HG03457 (cell line): ENCODE measurements around the gene PPP1R3F.

Experiments used
- ATAC-seq: cut with Tn5 transposase; IDR thresholded peaks from one replicate; pipeline ENCODE4 v1.9.1; 2021; ENCODE audit warnings: moderate number of reproducible peaks; ENCODE audit not compliant: unreplicated experiment

Gene PPP1R3F

GRCh38 chrX:49269767-49270248 lies at the start of gene PPP1R3F:
TSS of gene PPP1R3F (plus strand) at chrX:49269793. CDS start at chrX:49269870, 77 bp downstream.
- peak; percentile 7 for ATAC-seq

- no peak for ATAC-seq
These were observed 49.5 kb upstream of the PPP1R3F start for GRCh38 chrX:49220100-49220499.

- ATAC-seq = no peak
These were observed 47.7 kb upstream of the PPP1R3F start for GRCh38 chrX:49221868-49222267.

GRCh38 chrX:49225858-49226257 lies 43.7 kb upstream of the PPP1R3F start:
- ATAC-seq = no peak

- no peak for ATAC-seq
These were observed 42.6 kb upstream of the PPP1R3F start for GRCh38 chrX:49226946-49227345.

- ATAC-seq = no peak
These were observed 41.9 kb upstream of the PPP1R3F start for GRCh38 chrX:49227726-49228125.

- no peak for ATAC-seq
These were observed 41.4 kb upstream of the PPP1R3F start for GRCh38 chrX:49228185-49228584.

- ATAC-seq = no peak
These were observed 38.9 kb upstream of the PPP1R3F start for GRCh38 chrX:49230500-49231232.

- ATAC-seq = no peak
These were observed 38.1 kb upstream of the PPP1R3F start for GRCh38 chrX:49231333-49232000.

GRCh38 chrX:49232525-49232924 lies 37.1 kb upstream of the PPP1R3F start:
- no peak for ATAC-seq

- no peak for ATAC-seq
These were observed 36.4 kb upstream of the PPP1R3F start, which contains the start of gene CACNA1F for GRCh38 chrX:49233176-49233575. TSS of gene CACNA1F (minus strand) at chrX:49233340. CDS start at chrX:49233309, 31 bp downstream.

GRCh38 chrX:49233887-49234555 lies 35.6 kb upstream of the PPP1R3F start:
- ATAC-seq = no peak

GRCh38 chrX:49237060-49237459 lies 32.5 kb upstream of the PPP1R3F start:
- no peak for ATAC-seq

GRCh38 chrX:49238735-49239134 lies 30.9 kb upstream of the PPP1R3F start:
- no peak for ATAC-seq

GRCh38 chrX:49242545-49243066 lies 27.0 kb upstream of the PPP1R3F start:
- ATAC-seq = no peak

- ATAC-seq = no peak
These were observed 26.4 kb upstream of the PPP1R3F start for GRCh38 chrX:49243166-49243565.

GRCh38 chrX:49244207-49244606 lies 25.4 kb upstream of the PPP1R3F start:
- no peak for ATAC-seq

GRCh38 chrX:49246541-49246940 lies 23.1 kb upstream of the PPP1R3F start:
- no peak for ATAC-seq

GRCh38 chrX:49247346-49247745 lies 22.2 kb upstream of the PPP1R3F start:
- no peak for ATAC-seq

- no peak for ATAC-seq
These were observed 21.4 kb upstream of the PPP1R3F start for GRCh38 chrX:49247916-49248811.
